Pancreas (tissue), 10 donors: ENCODE data around the gene ARHGEF6. TPM values are rescaled to one million over a fixed set of nuclear protein-coding genes. Genes with fewer than 3 reads are reported as not detected.
A peak's percentile ranks its signal among the peaks of the same experiment; 100 is the strongest.

Source experiments
- ATAC-seq, 4 donors: fragments of 200-7000 bp; cut with Tn5 transposase; one replicate each; pipeline versions ENCODE4 v1.8.0 to v1.9.1; 2020; ENCODE audit warnings: mild to moderate bottlenecking in 4 of 4, moderate library complexity in 4 of 4
- DNase-seq, 6 donors: peaks; one replicate each; pipeline ENCODE4 v3.0.0-alpha.2; 2020
- FAIRE-seq: peaks from 2 replicates; lab custom pipeline; 2012; peaks lifted over from hg19 to GRCh38; lab: Jason Lieb, UNC
- H3K27ac ChIP-seq, 4 donors: fragments of 200-600 bp; sonication (generic); 1 replicate in 3 of 4; 2 replicates in 1 of 4; pipeline versions ENCODE4 v1.5.0 to v1.8.0; 2020
- H3K27me3 ChIP-seq, 4 donors: fragments of 200-600 bp; one replicate each; pipeline ENCODE4 v1.8.0; 2021
- H3K36me3 ChIP-seq, 3 donors: fragments of 200-600 bp; sonication (generic) in 1 of 3; one replicate each; pipeline versions ENCODE4 v1.5.0 to v1.8.0; 2020 to 2021
- H3K4me1 ChIP-seq, 3 donors: fragments of 200-600 bp; one replicate each; pipeline ENCODE4 v1.8.0; 2021
- H3K4me3 ChIP-seq, 4 donors: fragments of 200-600 bp; sonication (generic) in 2 of 4; one replicate each; pipeline versions ENCODE4 v1.5.0 to v1.8.0; 2020 to 2021
- H3K9me3 ChIP-seq, 4 donors: fragments of 200-600 bp; one replicate each; pipeline ENCODE4 v1.8.0; 2021
- WGBS, 2 donors: extraction: QIAGEN DNeasy Blood & Tissue Kit; methylation state at CpG; one replicate each; pipeline ENCODE4 v1.1.7; 2013; 5-methylcytosine and 5-hydroxymethylcytosine counted together
- intact Hi-C, 3 donors: fragments of 100-400 bp; cut with DNase I; formaldehyde crosslinking; loops; one replicate each; pipeline versions ENCODE4 v1.11.1 to v1.14.2; 2022
- polyA plus RNA-seq, 2 donors: library from polyadenylated mRNA; stranded (reverse); fragments of 200-250 nt; gene quantifications; one replicate each; pipeline ENCODE4 v1.2.3, GENCODE V29; 2013
- total RNA-seq, 6 donors: library from RNA; stranded (reverse); fragmentation: NEBNext Ultra II Directional in 4 of 6; extraction: Animal tissue kit (Norgen Biotek cat#: 25700) in 4 of 6; gene quantifications; one replicate each; pipeline versions ENCODE4 v1.2.1 to v1.2.4, GENCODE V29; 2021 to 2023
- TF ChIP-seq, protein P1 (sequence below), 4 donors: fragments of 200-600 bp; sonication (generic) in 3 of 4; IDR thresholded peaks; one replicate each; pipeline versions ENCODE4 v1.5.0 to v1.8.0; 2021; ENCODE audit warnings: antibody characterized with exemption in 4 of 4
- donor health status: healthy with polysubstance abuse.
- donor health status: DM: no; HTN: no; CAD: no; lungs with moderate emphysema.
- donor health status: DM: no; HTN: no; CAD: no.
- donor health status: control.
- donor health status: control.
- donor health status: Bipolar disorder and iron deficiency.
- donor health status: DM: yes; HTN: yes; CAD: no.
- donor health status: DM: no; HTN: no; CAD: no.
- donor health status: DM: no; HTN: no; CAD: no.
- donor health status: DM: yes; HTN: yes; CAD: no.

ARHGEF6 gene
- total and polyA plus RNA-seq, 8 donors = 1.2 to 6.2 (median 2.0) TPM

DNA sequence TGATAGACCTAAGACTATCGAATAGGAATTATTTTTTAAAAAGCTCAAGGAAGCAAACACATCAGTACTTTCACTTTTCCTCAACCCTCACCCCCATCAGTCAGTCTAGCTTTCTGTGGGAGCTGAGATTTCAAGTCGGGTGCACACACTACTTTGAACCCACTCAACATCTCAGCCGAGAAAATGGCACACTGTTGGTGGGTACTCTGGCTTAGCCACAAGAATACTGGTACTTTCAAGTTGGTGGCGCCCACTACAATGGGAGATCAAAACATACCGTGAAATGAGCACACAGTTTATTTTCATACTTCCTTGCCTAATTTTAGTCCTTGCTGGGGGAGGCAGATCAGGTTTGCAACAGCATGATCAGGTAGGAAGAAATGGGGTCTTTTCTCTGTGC, 122.6 kb downstream of the ARHGEF6 start:
- no peak for DNase-seq
- Histone ChIP-seq H3K27ac (no peak overlapping the region), H3K9me3 (no peaks in the 10 kb centered on the region), H3K36me3 (no peaks in the 10 kb centered on the region), H3K27me3 (no peaks in the 10 kb centered on the region), H3K4me3 (no peak overlapping the region), H3K4me1 (no peaks in the 10 kb centered on the region)
- ATAC-seq = no peak
- 60 to 64% methylated on average over 5 of the region's 5 CpGs for WGBS, 2 donors
- intact Hi-C loops = no loop called here
- no peak for FAIRE-seq
- TF ChIP-seq, protein P1, sequence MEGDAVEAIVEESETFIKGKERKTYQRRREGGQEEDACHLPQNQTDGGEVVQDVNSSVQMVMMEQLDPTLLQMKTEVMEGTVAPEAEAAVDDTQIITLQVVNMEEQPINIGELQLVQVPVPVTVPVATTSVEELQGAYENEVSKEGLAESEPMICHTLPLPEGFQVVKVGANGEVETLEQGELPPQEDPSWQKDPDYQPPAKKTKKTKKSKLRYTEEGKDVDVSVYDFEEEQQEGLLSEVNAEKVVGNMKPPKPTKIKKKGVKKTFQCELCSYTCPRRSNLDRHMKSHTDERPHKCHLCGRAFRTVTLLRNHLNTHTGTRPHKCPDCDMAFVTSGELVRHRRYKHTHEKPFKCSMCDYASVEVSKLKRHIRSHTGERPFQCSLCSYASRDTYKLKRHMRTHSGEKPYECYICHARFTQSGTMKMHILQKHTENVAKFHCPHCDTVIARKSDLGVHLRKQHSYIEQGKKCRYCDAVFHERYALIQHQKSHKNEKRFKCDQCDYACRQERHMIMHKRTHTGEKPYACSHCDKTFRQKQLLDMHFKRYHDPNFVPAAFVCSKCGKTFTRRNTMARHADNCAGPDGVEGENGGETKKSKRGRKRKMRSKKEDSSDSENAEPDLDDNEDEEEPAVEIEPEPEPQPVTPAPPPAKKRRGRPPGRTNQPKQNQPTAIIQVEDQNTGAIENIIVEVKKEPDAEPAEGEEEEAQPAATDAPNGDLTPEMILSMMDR (IDR thresholded peaks at IDR 0.05) = no peak

DNA sequence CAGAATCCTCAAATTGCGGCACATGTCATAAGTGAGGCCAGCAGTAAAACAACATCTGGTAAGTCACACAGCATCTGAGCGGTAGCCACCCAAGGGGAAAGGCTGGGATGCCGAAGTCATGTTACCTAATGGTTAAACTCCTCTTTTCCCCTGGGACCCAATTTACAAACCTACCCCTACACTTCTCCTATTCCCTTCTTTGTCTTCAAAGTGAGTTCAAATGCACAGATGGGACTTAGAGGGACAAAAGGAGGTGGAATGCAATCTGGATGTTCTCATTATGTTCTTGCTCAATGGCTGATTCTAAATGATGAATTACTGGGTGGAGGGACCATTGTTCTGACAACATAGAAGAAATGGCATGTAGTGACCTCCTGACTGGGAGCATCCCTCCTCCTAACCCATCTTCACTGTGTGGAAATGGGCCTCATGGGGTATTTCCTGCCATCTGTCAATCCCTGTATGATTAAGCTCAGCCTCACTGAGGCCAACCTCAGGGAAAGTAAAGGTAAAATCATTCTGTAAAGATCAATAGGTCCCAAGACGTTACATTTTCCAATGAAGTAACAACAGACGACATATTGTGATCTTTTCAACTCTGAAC, 124.3 kb downstream of the ARHGEF6 start:
- H3K4me3 ChIP-seq = no peak overlapping the region
- TF ChIP-seq, protein P1 (IDR thresholded peaks at IDR 0.05) = no peak
- no peaks in the 10 kb centered on the region for H3K4me1 ChIP-seq
- no peaks in the 10 kb centered on the region for H3K27me3 ChIP-seq
- WGBS, 2 donors = 67 to 73% methylated on average over 5 of the region's 5 CpGs
- DNase-seq (no peak), FAIRE-seq (no peak), ATAC-seq (no peak)
- intact Hi-C loops = no loop called here
- no peaks in the 10 kb centered on the region for H3K36me3 ChIP-seq
- H3K27ac ChIP-seq = no peak overlapping the region
- H3K9me3 ChIP-seq = no peaks in the 10 kb centered on the region

DNA sequence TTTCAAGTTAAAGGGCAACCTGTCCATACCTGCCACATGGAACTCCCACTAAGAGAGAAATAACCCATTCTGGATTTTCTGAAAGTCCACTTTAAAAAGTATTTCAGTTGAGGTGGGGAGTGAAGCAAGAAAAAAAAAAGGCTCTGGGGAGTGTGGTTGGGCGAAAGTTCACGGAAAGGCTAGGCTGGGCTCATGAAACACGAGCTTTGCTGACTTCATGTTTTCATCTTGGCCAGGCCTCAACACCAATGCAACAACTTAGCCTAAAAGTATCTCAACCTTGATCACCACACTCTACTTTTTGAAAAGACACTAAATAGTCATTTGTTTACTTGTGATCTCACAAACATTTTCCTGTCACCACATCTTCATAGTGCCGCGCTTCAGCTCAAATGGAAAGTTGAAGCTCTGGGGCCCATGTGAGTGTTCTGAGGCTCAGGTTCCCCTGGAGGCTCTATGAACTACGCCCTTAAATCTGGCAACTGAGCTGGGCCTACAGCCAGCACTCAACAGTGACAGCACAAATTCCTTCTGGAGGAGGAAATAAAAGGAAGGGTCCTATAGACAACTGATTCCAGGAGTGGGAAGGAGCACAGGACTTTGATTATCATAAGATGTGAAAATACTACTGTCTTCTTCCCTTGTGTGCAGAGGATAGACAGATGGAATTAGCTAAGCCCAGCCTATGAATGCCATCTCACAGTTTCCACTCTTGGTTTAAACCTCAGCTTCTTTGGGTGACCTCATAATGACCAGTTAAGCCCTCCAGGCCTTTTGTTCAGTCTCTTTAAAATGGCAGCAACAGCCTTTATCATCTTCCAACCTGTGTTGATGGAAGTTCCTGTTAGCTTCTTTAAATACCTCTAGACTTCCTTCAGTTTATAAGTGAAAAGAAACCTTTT, 127.7 kb downstream of the ARHGEF6 start:
- WGBS, 2 donors = 78 to 79% methylated on average over 6 of the region's 6 CpGs
- Histone ChIP-seq H3K4me3 (no peak overlapping the region), H3K4me1 (no peaks in the 10 kb centered on the region), H3K36me3 (no peaks in the 10 kb centered on the region), H3K9me3 (no peaks in the 10 kb centered on the region), H3K27ac (no peak overlapping the region), H3K27me3 (no peaks in the 10 kb centered on the region)
- DNase-seq (no peak), FAIRE-seq (no peak), ATAC-seq (peak in 1 of 4 donors; percentile 27)
- TF ChIP-seq, protein P1 (IDR thresholded peaks at IDR 0.05) = no peak
- intact Hi-C loops = no loop called here

DNA sequence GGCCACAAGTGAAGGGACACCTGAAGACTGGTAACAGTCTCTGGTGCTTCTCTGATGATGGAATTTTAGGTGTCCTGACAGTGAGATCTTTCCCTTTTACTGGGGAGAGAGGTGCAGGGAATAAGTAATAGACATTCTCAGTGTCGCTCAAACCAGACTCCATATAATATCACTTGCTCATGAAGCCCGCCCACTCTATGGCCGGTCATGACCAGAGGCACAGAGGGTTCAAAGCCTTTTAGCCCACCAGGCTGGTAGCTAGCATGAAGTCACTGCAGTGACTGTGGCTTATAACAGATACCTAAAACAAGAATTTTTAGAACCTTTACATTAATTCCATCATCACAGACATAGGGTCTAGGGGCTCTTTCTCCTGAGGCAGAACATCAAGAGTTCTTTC, 129.9 kb downstream of the ARHGEF6 start:
- TF ChIP-seq, protein P1 (IDR thresholded peaks at IDR 0.05) = no peak
- Histone ChIP-seq H3K27me3 (peaks cover 0 to 5% (median 0%) of the 10 kb centered on the region in 4 donors), H3K4me3 (no peak overlapping the region), H3K9me3 (no peaks in the 10 kb centered on the region), H3K36me3 (no peaks in the 10 kb centered on the region), H3K27ac (no peak overlapping the region), H3K4me1 (no peaks in the 10 kb centered on the region)
- FAIRE-seq = no peak
- intact Hi-C loops = no loop called here
- ATAC-seq = no peak
- 74 to 83% methylated on average over 3 of the region's 3 CpGs for WGBS, 2 donors
- no peak for DNase-seq
